ENCODE results near the gene DHRSX.
"Not testable (repeated sequence)": the region's sequence is repeated elsewhere in the genome, so short reads cannot be mapped to it uniquely, and the experiment has no call there.

GRCh38 chrX:2350036-2350435 lies 150.7 kb downstream of the DHRSX start:
- TF ChIP-seq, protein P1, sequence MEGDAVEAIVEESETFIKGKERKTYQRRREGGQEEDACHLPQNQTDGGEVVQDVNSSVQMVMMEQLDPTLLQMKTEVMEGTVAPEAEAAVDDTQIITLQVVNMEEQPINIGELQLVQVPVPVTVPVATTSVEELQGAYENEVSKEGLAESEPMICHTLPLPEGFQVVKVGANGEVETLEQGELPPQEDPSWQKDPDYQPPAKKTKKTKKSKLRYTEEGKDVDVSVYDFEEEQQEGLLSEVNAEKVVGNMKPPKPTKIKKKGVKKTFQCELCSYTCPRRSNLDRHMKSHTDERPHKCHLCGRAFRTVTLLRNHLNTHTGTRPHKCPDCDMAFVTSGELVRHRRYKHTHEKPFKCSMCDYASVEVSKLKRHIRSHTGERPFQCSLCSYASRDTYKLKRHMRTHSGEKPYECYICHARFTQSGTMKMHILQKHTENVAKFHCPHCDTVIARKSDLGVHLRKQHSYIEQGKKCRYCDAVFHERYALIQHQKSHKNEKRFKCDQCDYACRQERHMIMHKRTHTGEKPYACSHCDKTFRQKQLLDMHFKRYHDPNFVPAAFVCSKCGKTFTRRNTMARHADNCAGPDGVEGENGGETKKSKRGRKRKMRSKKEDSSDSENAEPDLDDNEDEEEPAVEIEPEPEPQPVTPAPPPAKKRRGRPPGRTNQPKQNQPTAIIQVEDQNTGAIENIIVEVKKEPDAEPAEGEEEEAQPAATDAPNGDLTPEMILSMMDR (IDR thresholded peaks at IDR 0.05) = not testable (repeated sequence)
- not testable (repeated sequence) for TF ChIP-seq POLR2A (IDR thresholded peaks at IDR 0.05)
